Keratinocyte (primary cell): ENCODE data around the gene DLGAP1. TPM values are rescaled to one million over a fixed set of nuclear protein-coding genes. Genes with fewer than 3 reads are reported as not detected.

Source experiments
- DNase-seq: peaks from one replicate; pipeline ENCODE4 v3.0.0-alpha.2; 2011; ENCODE audit warnings: low read depth, missing footprints, low spot score
- FAIRE-seq: peaks from 2 replicates; lab custom pipeline; 2011; peaks lifted over from hg19 to GRCh38; lab: Jason Lieb, UNC
- H2AFZ ChIP-seq: 2 replicates; pipeline ENCODE4 v1.6.0; 2012; ENCODE audit warnings: low read length, control low read depth, inconsistent platforms; ENCODE audit not compliant: control insufficient read depth
- H3K27ac ChIP-seq: 2 replicates; pipeline ENCODE4 v1.5.1; 2011; ENCODE audit warnings: low read length; ENCODE audit not compliant: control insufficient read depth, insufficient read depth
- H3K27me3 ChIP-seq: 3 replicates; pipeline ENCODE4 v1.6.0; 2011; ENCODE audit warnings: low read length; ENCODE audit not compliant: control insufficient read depth, insufficient read depth; ENCODE audit errors: extremely low read depth
- H3K36me3 ChIP-seq, 2 experiments: 2 replicates in 1 of 2; 3 replicates in 1 of 2; pipeline ENCODE4 v1.5.1; 2011; ENCODE audit warnings: low read length in 2 of 2, mild to moderate bottlenecking in 1 of 2; ENCODE audit not compliant: control insufficient read depth in 2 of 2, insufficient read depth in 2 of 2; ENCODE audit errors: extremely low read depth in 1 of 2
- H3K4me1 ChIP-seq: 3 replicates; pipeline ENCODE4 v1.5.1; 2011; ENCODE audit warnings: low read length; ENCODE audit not compliant: control insufficient read depth, insufficient read depth; ENCODE audit errors: extremely low read depth
- H3K4me2 ChIP-seq: 3 replicates; pipeline ENCODE4 v1.6.0; 2011; ENCODE audit warnings: low read depth, low read length; ENCODE audit not compliant: control insufficient read depth, insufficient read depth; ENCODE audit errors: extremely low read depth
- H3K4me3 ChIP-seq, 3 experiments: fragments of 200-600 bp in 1 of 3; sonication (generic) in 1 of 3; 2 replicates in 2 of 3; 3 replicates in 1 of 3; pipeline ENCODE4 v1.5.1; 2011 to 2016; ENCODE audit warnings: low read length in 3 of 3, mild to moderate bottlenecking in 3 of 3, control low read depth in 2 of 3, inconsistent platforms in 1 of 3, low read depth in 1 of 3, mixed read lengths in 1 of 3, mixed run types in 1 of 3, moderate library complexity in 1 of 3; ENCODE audit not compliant: control insufficient read depth in 2 of 3, insufficient read depth in 2 of 3; ENCODE audit errors: extremely low read depth in 1 of 3
- H3K79me2 ChIP-seq: 2 replicates; pipeline ENCODE4 v1.6.0; 2012; ENCODE audit warnings: low read length; ENCODE audit not compliant: control insufficient read depth, insufficient read depth
- H3K9ac ChIP-seq: 3 replicates; pipeline ENCODE4 v1.6.0; 2011; ENCODE audit warnings: low read length; ENCODE audit not compliant: control insufficient read depth, insufficient read depth; ENCODE audit errors: extremely low read depth
- H3K9me1 ChIP-seq: 3 replicates; pipeline ENCODE4 v1.6.0; 2011; ENCODE audit warnings: low read length; ENCODE audit not compliant: control insufficient read depth, insufficient read depth; ENCODE audit errors: extremely low read depth
- H3K9me3 ChIP-seq: 2 replicates; pipeline ENCODE4 v1.5.1; 2012; ENCODE audit warnings: low read depth, low read length; ENCODE audit not compliant: control insufficient read depth
- H4K20me1 ChIP-seq: 3 replicates; pipeline ENCODE4 v1.6.0; 2011; ENCODE audit warnings: low read length; ENCODE audit not compliant: control insufficient read depth, insufficient read depth; ENCODE audit errors: extremely low read depth
- CTCF ChIP-seq, 3 experiments: IDR thresholded peaks in 1 of 3; conservative IDR thresholded peaks in 1 of 3; optimal IDR thresholded peaks in 1 of 3; 2 replicates in 2 of 3; 3 replicates in 1 of 3; pipeline versions ENCODE3 to v1.5.1; 2011; ENCODE audit warnings: low read length in 3 of 3, mild to moderate bottlenecking in 3 of 3, moderate library complexity in 2 of 3, control low read depth in 1 of 3, inconsistent platforms in 1 of 3; ENCODE audit not compliant: insufficient read depth in 2 of 3; ENCODE audit errors: extremely low read depth in 1 of 3
- EZH2 ChIP-seq: IDR thresholded peaks from one replicate; pipeline ENCODE4 v1.6.1; 2012; ENCODE audit warnings: inconsistent platforms, mild to moderate bottlenecking, low read length, moderate library complexity
- dilution Hi-C: fragments of 300-500 bp; cut with MboI; formaldehyde crosslinking; loops from one replicate; pipeline ENCODE4 v1.7.0; 2020; ENCODE audit warnings: low sequenced_read_pairs; ENCODE audit not compliant: extremely low pct_ligation_motif_present
- polyA plus RNA-seq, 5 experiments: library from polyadenylated mRNA; depleted of rRNA in 3 of 5; stranded (reverse) in 3 of 5; stranded (forward) in 1 of 5; unstranded in 1 of 5; fragments of >200 nt; gene quantifications; 1 replicate in 1 of 5; 2 replicates in 3 of 5; 3 replicates in 1 of 5; pipeline versions ENCODE4 v1.2.1 to v1.2.3, GENCODE V29; 2011 to 2012; ENCODE audit warnings: missing spikeins in 2 of 5, low read depth in 1 of 5, low replicate concordance in 1 of 5

The DLGAP1 gene
- polyA plus RNA-seq, 1 donor (not counting 4 experiments of a cell fraction or from before 2014, with no cell fraction given), result not detected

GRCh38 chr18:4282954-4283353, 172.2 kb downstream of the DLGAP1 start:
- Histone ChIP-seq H3K79me2 (no peaks in the 10 kb centered on the region), H3K9ac (no peak overlapping the region), H3K9me1 (no peaks in the 10 kb centered on the region), H3K27me3 (no peaks in the 10 kb centered on the region), H3K4me1 (no peaks in the 10 kb centered on the region), H3K9me3 (no peaks in the 10 kb centered on the region), H3K27ac (no peak overlapping the region), H3K4me2 (no peak overlapping the region), H3K4me3 (no peak overlapping the region), H2AFZ (no peak overlapping the region), H3K36me3 (no peaks in the 10 kb centered on the region), H4K20me1 (no peaks in the 10 kb centered on the region)
- dilution Hi-C loops, result no loop called here
- no peak for FAIRE-seq
- DNase-seq, result no peak
- TF ChIP-seq CTCF (optimal IDR thresholded peaks at IDR 0.05 in 1 of 3, IDR thresholded peaks at IDR 0.05 in 1 of 3, conservative IDR thresholded peaks at IDR 0.05 in 1 of 3; ENCODE audit: extremely low read depth in 1 of 3, insufficient read depth in 2 of 3, low read length in 3 of 3), result no peak
- no peak for TF ChIP-seq EZH2

- Histone ChIP-seq H2AFZ (no peak overlapping the region), H3K9me3 (no peaks in the 10 kb centered on the region), H3K36me3 (no peaks in the 10 kb centered on the region), H3K9ac (no peak overlapping the region), H3K4me3 (no peak overlapping the region), H3K27me3 (no peaks in the 10 kb centered on the region), H3K79me2 (no peaks in the 10 kb centered on the region), H3K9me1 (no peaks in the 10 kb centered on the region), H4K20me1 (no peaks in the 10 kb centered on the region), H3K4me2 (no peak overlapping the region), H3K4me1 (no peaks in the 10 kb centered on the region), H3K27ac (no peak overlapping the region)
- dilution Hi-C loops, result no loop called here
- no peak for TF ChIP-seq EZH2
- no peak for TF ChIP-seq CTCF (optimal IDR thresholded peaks at IDR 0.05 in 1 of 3, IDR thresholded peaks at IDR 0.05 in 1 of 3, conservative IDR thresholded peaks at IDR 0.05 in 1 of 3; ENCODE audit: extremely low read depth in 1 of 3, insufficient read depth in 2 of 3, low read length in 3 of 3)
- no peak for DNase-seq
- FAIRE-seq, result no peak
These were observed 178.0 kb downstream of the DLGAP1 start for GRCh38 chr18:4276953-4277585.
